Esophagus muscularis mucosa (tissue), 4 donors: ENCODE measurements around the gene KRTAP4-7. TPM values are rescaled to one million over a fixed set of nuclear protein-coding genes. Genes with fewer than 3 reads are reported as not detected.
"Not testable (repeated sequence)": the region's sequence is repeated elsewhere in the genome, so short reads cannot be mapped to it uniquely, and the experiment has no call there.

Experiments used
- DNase-seq: peaks from one replicate; pipeline ENCODE4 v3.0.0-alpha.2; 2017; ENCODE audit errors: extremely low spot score
- H3K27ac ChIP-seq, 4 donors: fragments of 200-600 bp; sonication (generic); replicated peaks in 1 of 4; 1 replicate in 3 of 4; 2 replicates in 1 of 4; pipeline ENCODE4 v1.5.1; 2016 to 2019; ENCODE audit warnings: mild to moderate bottlenecking in 1 of 4
- H3K27me3 ChIP-seq, 4 donors: fragments of 200-600 bp; sonication (generic); one replicate each; pipeline versions ENCODE4 v1.5.1 to v1.6.0; 2016 to 2019
- H3K36me3 ChIP-seq, 4 donors: fragments of 200-600 bp; sonication (generic); one replicate each; pipeline ENCODE4 v1.5.1; 2016 to 2019
- H3K4me1 ChIP-seq, 4 donors: fragments of 200-600 bp; sonication (generic); one replicate each; pipeline ENCODE4 v1.5.1; 2016 to 2019
- H3K4me3 ChIP-seq, 4 donors: fragments of 200-600 bp; sonication (generic); 1 replicate in 2 of 4; 2 replicates in 2 of 4; pipeline ENCODE4 v1.5.1; 2016 to 2019; ENCODE audit warnings: mild to moderate bottlenecking in 4 of 4, moderate library complexity in 1 of 4
- H3K9me3 ChIP-seq, 4 donors: fragments of 200-600 bp; sonication (generic); 1 replicate in 3 of 4; 2 replicates in 1 of 4; pipeline ENCODE4 v1.5.1; 2016 to 2019
- EP300 ChIP-seq: sonication (generic); formaldehyde crosslinking; IDR thresholded peaks from one replicate; pipeline ENCODE4 v1.6.1; 2017; ENCODE audit warnings: antibody characterized with exemption
- POLR2A ChIP-seq: fragments of 450-650 bp; IDR thresholded peaks from one replicate; pipeline ENCODE4 v1.6.1; 2017; ENCODE audit warnings: antibody characterized with exemption, moderate library complexity, mild to moderate bottlenecking, low read depth
- POLR2AphosphoS5 ChIP-seq, 2 donors: sonication (generic); formaldehyde crosslinking; IDR thresholded peaks; one replicate each; pipeline ENCODE4 v1.6.1; 2017; ENCODE audit warnings: antibody characterized with exemption in 2 of 2
- WGBS: methylation state at CpG from one replicate; pipeline ENCODE4 v1.1.5; 2018; 5-methylcytosine and 5-hydroxymethylcytosine counted together
- intact Hi-C: fragments of 100-400 bp; cut with DNase I; formaldehyde crosslinking; loops from one replicate; pipeline ENCODE4 v1.15.1; 2023
- total RNA-seq, 4 donors: library from RNA; depleted of rRNA; stranded (reverse); fragments of >200 nt; gene quantifications; one replicate each; pipeline versions ENCODE4 v1.1.0 to v1.2.1, GENCODE V29; 2016
- TF ChIP-seq, protein P1 (sequence below), 3 experiments: fragments of 200-600 bp in 2 of 3; fragments of 450-650 bp in 1 of 3; sonication (generic) in 2 of 3; IDR thresholded peaks; one replicate each; pipeline ENCODE4 v1.5.1; 2017 to 2019; ENCODE audit warnings: antibody characterized with exemption in 3 of 3, mild to moderate bottlenecking in 2 of 3, moderate library complexity in 1 of 3

Gene KRTAP4-7
- total RNA-seq, 4 donors from 2014 or later: not detected

DNA sequence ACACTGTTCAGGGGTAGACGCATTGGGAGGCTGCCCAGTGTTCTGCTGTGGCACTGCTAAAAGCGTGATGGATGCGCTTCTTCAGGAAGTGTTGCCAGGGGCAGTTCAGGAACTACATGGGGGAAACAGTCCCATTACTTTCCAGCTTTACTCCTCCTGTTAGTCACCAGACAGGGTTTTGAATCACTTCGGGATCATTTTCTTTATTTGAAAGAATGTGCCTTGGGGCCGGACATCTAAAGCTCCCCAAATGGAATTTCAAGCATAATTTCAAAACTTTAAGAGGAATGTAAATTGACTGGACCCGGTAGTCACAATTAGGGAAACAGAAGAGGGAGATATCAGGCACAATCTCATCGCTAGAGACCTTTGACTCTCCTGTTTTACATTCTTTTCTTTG lies 35.5 kb upstream of the KRTAP4-7 start:
- Histone ChIP-seq H3K4me3 (no peak overlapping the region), H3K27ac (no peak overlapping the region), H3K9me3 (no peaks in the 10 kb centered on the region), H3K27me3 (peaks cover 0 to 29% (median 0%) of the 10 kb centered on the region in 4 donors), H3K4me1 (no peaks in the 10 kb centered on the region), H3K36me3 (no peaks in the 10 kb centered on the region)
- DNase-seq: no peak
- intact Hi-C loops: no loop called here
- 77% methylated on average over 7 of the region's 7 CpGs for WGBS
- TF ChIP-seq, protein P1, sequence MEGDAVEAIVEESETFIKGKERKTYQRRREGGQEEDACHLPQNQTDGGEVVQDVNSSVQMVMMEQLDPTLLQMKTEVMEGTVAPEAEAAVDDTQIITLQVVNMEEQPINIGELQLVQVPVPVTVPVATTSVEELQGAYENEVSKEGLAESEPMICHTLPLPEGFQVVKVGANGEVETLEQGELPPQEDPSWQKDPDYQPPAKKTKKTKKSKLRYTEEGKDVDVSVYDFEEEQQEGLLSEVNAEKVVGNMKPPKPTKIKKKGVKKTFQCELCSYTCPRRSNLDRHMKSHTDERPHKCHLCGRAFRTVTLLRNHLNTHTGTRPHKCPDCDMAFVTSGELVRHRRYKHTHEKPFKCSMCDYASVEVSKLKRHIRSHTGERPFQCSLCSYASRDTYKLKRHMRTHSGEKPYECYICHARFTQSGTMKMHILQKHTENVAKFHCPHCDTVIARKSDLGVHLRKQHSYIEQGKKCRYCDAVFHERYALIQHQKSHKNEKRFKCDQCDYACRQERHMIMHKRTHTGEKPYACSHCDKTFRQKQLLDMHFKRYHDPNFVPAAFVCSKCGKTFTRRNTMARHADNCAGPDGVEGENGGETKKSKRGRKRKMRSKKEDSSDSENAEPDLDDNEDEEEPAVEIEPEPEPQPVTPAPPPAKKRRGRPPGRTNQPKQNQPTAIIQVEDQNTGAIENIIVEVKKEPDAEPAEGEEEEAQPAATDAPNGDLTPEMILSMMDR (IDR thresholded peaks at IDR 0.05): no peak
- no peak for TF ChIP-seq EP300
- TF ChIP-seq POLR2A: no peak
- no peak for TF ChIP-seq POLR2AphosphoS5 (IDR thresholded peaks at IDR 0.05)

DNA sequence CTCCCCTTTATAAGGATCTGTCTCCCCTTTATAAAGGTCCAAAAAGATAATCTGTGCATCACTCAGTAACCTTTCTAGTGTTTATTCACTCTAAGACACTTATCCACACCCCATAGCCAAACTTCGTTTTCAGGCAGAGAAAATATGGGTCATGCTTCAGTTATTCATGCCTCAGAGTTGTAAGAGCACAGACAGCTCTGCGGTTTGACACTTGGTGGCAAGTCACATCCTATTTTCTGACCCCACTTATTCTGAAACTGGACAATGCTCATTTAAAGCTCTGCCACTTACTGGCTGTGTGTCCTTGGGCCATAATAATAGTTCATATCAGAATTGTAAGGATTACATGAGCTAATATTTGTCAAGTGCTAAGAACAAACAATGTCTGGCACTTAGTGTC lies 34.8 kb upstream of the KRTAP4-7 start:
- Histone ChIP-seq H3K9me3 (no peaks in the 10 kb centered on the region), H3K36me3 (no peaks in the 10 kb centered on the region), H3K4me1 (no peaks in the 10 kb centered on the region), H3K27ac (no peak overlapping the region), H3K4me3 (no peak overlapping the region), H3K27me3 (peaks cover 0 to 29% (median 0%) of the 10 kb centered on the region in 4 donors)
- intact Hi-C loops: no loop called here
- TF ChIP-seq EP300 (no peak), POLR2AphosphoS5 (IDR thresholded peaks at IDR 0.05) (no peak), POLR2A (no peak)
- TF ChIP-seq, protein P1 (IDR thresholded peaks at IDR 0.05): no peak
- 66% methylated on average over 2 of the region's 2 CpGs for WGBS
- DNase-seq: no peak

DNA sequence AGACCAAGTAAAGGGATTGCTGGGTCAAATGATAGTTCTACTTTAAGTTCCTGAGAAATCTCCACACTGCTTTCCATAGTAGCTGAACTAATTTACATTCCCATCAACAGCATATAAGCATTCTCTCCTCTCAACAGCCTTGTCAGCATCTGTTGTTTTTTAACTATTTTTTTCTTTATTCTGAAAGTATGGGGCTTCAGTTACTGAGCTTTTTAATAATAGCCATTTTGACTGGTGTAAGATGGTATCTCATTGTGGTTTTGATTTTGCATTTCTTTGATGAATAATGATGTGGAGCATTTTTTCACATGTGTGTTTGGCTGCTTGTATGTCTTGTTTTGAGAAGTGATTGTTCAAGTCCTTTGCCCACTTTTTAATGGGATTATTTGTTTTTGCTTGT lies 31.4 kb upstream of the KRTAP4-7 start:
- H3K4me3 ChIP-seq: no peak overlapping the region
- peaks cover 0 to 22% (median 0%) of the 10 kb centered on the region in 4 donors for H3K27me3 ChIP-seq
- H3K36me3 ChIP-seq: no peaks in the 10 kb centered on the region
- intact Hi-C loops: no loop called here
- no peak for DNase-seq
- no peaks in the 10 kb centered on the region for H3K4me1 ChIP-seq
- no peak for TF ChIP-seq POLR2AphosphoS5 (IDR thresholded peaks at IDR 0.05)
- TF ChIP-seq, protein P1 (IDR thresholded peaks at IDR 0.05): no peak
- no peak for TF ChIP-seq POLR2A
- TF ChIP-seq EP300: no peak
- peaks cover 0 to 3% (median 0%) of the 10 kb centered on the region in 4 donors for H3K9me3 ChIP-seq
- no peak overlapping the region for H3K27ac ChIP-seq

DNA sequence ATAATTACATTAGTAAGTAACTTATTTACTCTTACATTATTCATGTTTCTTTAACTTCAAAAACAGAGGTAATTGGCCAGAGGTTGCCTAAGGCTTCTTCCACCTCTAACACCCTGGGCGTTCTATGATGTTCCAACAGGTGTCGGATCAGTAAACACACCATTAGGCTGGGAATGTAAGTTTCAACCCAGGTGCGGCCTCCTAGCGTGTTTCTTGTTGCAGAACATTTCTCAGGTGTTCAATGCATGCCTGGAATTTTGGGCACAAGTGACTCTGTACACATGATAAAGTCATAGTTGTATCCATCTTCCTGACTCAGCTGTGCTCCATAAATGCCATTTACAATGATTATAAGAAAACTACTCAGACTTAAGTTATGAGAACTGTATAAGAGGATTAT lies 29.9 kb upstream of the KRTAP4-7 start:
- peaks cover 0 to 23% (median 0%) of the 10 kb centered on the region in 4 donors for H3K27me3 ChIP-seq
- H3K9me3 ChIP-seq: peaks cover 0 to 5% (median 0%) of the 10 kb centered on the region in 4 donors
- WGBS: 89% methylated on average over 4 of the region's 4 CpGs
- TF ChIP-seq EP300 (no peak), POLR2A (no peak), POLR2AphosphoS5 (IDR thresholded peaks at IDR 0.05) (no peak)
- TF ChIP-seq, protein P1 (IDR thresholded peaks at IDR 0.05): no peak
- DNase-seq: no peak
- H3K27ac ChIP-seq: no peak overlapping the region
- H3K36me3 ChIP-seq: no peaks in the 10 kb centered on the region
- intact Hi-C loops: no loop called here
- no peak overlapping the region for H3K4me3 ChIP-seq
- no peaks in the 10 kb centered on the region for H3K4me1 ChIP-seq

DNA sequence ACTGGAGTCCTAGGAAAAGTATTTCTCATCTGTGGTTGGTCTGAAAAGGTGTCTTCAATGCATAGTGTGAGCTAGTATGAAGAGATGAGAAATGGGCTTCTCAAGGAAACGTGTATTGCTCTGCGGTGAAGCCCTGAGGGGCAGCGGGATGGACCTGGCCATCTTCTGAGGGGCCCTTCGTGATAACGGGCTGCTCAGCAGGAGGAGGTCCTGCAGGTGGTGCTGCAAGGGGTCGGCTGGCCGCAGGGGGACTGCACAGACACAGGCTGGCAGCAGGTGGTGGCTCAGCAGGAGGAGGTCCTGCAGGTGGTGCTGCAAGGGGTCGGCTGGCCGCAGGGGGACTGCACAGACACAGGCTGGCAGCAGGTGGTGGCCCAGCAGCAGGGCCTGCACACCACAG lies 29.4 kb upstream of the KRTAP4-7 start:
- intact Hi-C loops, H3K36me3 ChIP-seq, DNase-seq, H3K9me3 ChIP-seq, H3K27ac ChIP-seq, H3K4me3 ChIP-seq, H3K4me1 ChIP-seq: not testable (repeated sequence)
- WGBS: 94% methylated on average over 5 of the region's 9 CpGs
- H3K27me3 ChIP-seq: peaks cover 0 to 23% (median 0%) of the 10 kb centered on the region in 4 donors

DNA sequence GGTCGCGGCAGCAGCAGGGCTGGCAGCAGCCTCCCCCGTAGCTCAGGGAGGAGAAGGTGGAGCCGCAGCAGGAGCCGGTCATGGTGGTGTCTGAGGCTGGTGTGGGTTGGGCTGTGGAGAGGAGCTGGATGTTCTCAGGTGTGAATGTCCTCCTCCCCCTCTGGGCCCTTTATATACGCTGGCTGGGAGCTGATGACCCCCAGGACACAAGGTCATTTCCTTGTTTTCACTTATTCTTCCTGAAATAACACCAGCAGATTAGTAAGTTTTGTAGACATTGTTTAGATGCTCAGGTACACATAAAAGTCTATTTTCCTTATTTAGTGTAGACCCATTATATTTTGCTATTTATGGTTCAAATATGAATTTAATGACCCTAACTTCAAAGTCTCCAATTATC lies 28.8 kb upstream of the KRTAP4-7 start, which contains the start of gene KRTAP2-2:
Gene KRTAP2-2 (minus strand): TSS at position 101 of the 400 bp plus-strand sequence. CDS start 19 bp downstream, at position 82.
- DNase-seq, H3K4me1 ChIP-seq, H3K36me3 ChIP-seq, intact Hi-C loops, H3K27ac ChIP-seq, H3K4me3 ChIP-seq, H3K9me3 ChIP-seq: not testable (repeated sequence)
- H3K27me3 ChIP-seq: peaks cover 0 to 19% (median 0%) of the 10 kb centered on the region in 4 donors
- 50% methylated on average over 1 of the region's 6 CpGs for WGBS
